ENCODE data around the gene DEFB132.

Gene DEFB132

GRCh38 chr20:284172-284571 is 26.6 kb downstream of the DEFB132 start:
- TF ChIP-seq CTCF (conservative IDR thresholded peaks at IDR 0.05; ENCODE audit: low read depth, low read length): no peak
- no peak overlapping the region for H3K4me3 ChIP-seq (ENCODE audit: low read length)
- DNase-seq (ENCODE audit: low read depth): no peak

DNA sequence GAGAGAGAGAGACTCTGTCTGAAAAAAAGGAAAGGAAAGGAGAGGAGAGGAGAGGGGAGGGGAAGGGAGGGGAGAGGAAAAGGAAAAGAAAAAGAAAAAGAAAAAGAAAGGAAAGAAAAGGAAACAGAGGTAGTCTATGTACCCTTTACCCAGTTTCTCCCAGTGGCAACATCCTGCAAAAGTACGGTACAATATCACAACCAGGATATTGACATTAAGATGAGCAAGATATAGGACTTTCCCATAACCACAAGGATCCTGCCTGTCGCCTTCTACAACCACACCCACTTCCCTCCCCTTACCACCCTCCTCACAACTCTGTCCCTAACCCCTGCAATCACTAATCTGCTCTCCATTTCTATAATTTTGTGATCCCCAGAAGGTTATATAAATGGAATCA is 29.0 kb downstream of the DEFB132 start:
- no peak for DNase-seq (ENCODE audit: low read depth)
- no peak overlapping the region for H3K4me3 ChIP-seq (ENCODE audit: low read length)
- TF ChIP-seq CTCF (conservative IDR thresholded peaks at IDR 0.05; ENCODE audit: low read depth, low read length): no peak

DNA sequence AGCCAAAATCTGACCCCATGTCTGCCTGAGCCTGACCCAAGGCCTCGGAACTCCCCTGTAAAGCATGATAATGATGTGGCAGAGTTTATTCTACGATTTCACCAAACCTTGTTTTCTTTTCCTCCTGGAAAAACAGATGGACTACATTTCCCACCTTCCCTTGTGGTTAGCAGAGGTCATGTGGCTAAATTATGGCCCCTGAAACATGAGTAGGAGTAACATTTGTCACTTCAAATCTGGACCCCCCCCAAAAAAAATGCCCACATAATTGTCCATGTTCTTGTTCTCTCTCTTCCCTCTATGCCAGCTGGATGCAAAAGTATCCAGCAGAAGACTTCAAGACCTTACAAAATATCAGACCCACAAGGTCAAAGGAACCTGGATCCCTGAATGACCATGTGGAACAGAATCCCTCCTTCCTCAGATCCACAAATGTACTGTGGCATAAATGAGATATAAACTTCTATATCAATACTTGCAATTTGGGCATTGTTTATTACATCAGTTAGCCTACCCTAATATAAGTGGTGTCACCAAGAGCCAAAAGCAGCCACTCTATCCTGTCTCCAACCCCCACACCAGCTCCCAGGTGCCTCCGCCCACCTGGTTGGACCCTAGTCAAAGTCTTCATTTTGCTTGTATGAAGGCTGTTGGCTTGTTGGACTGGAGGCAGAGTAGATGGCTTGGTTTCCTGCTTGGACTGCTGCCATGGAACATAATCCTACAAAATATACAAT is 31.6 kb downstream of the DEFB132 start:
- H3K4me3 ChIP-seq (ENCODE audit: low read length): peak overlapping the region; percentile 97

GRCh38 chr20:289693-290083 is 32.2 kb downstream of the DEFB132 start:
- no peak for TF ChIP-seq CTCF (conservative IDR thresholded peaks at IDR 0.05; ENCODE audit: low read depth, low read length)
- DNase-seq (ENCODE audit: low read depth): no peak
- H3K4me3 ChIP-seq (ENCODE audit: low read length): peak overlapping the region; percentile 97

More for the DNA sequence above, 31.6 kb downstream of the DEFB132 start:
- no peak for TF ChIP-seq CTCF (conservative IDR thresholded peaks at IDR 0.05; ENCODE audit: low read depth, low read length)
- no peak for DNase-seq (ENCODE audit: low read depth)

- DNase-seq (ENCODE audit: low read depth): peak; percentile 72
- peak; percentile 56 for TF ChIP-seq CTCF (conservative IDR thresholded peaks at IDR 0.05; ENCODE audit: low read depth, low read length)
- H3K4me3 ChIP-seq (ENCODE audit: low read length): peak within 1 kb of the TSS; percentile 97
These were observed 32.7 kb downstream of the DEFB132 start, which contains the start of gene C20orf96 for GRCh38 chr20:290084-290831. Gene C20orf96, minus strand, starts transcription at chr20:290750. Its CDS starts 140 bp downstream, at chr20:290610.

DNA sequence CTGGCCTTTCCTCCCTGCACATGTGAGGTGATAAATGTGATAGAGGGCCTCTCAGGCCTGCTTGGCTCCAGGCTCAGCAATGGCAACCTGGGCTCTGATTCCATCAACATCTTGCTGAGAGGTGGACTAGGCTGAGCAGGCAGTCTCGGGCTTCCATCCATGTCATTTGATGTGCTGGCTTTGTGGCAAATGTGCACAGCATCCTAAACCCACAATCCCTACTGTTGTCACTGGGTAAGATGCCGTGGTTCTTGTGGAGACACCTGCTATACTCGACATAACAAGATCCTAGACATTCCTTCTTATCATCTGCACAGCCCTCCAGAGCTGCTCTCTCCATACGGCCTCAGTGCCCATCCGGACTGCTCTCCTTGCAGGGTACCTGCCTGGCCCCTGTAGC is 37.1 kb downstream of the DEFB132 start:
- no peak for DNase-seq (ENCODE audit: low read depth)
- TF ChIP-seq CTCF (conservative IDR thresholded peaks at IDR 0.05; ENCODE audit: low read depth, low read length): no peak

More for the DNA sequence above, 37.1 kb downstream of the DEFB132 start:
- no peak overlapping the region for H3K4me3 ChIP-seq (ENCODE audit: low read length)
